Activated CD4-positive, alpha-beta T cell treated with anti-CD3 and anti-CD28 coated beads, Interleukin-2, Interleukin-6, amounts not matched to agents 100 ng/mL and 50 ng/mL, durations not matched to agents 16 hours and 8 hours (primary cell): ENCODE measurements around the gene TMEFF1.
"Not testable (repeated sequence)": the region's sequence is repeated elsewhere in the genome, so short reads cannot be mapped to it uniquely, and the experiment has no call there.

Source experiments
- DNase-seq: peaks from one replicate; pipeline ENCODE4 v3.0.0-alpha.2; 2020

Gene TMEFF1, protein sequence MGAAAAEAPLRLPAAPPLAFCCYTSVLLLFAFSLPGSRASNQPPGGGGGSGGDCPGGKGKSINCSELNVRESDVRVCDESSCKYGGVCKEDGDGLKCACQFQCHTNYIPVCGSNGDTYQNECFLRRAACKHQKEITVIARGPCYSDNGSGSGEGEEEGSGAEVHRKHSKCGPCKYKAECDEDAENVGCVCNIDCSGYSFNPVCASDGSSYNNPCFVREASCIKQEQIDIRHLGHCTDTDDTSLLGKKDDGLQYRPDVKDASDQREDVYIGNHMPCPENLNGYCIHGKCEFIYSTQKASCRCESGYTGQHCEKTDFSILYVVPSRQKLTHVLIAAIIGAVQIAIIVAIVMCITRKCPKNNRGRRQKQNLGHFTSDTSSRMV

DNA sequence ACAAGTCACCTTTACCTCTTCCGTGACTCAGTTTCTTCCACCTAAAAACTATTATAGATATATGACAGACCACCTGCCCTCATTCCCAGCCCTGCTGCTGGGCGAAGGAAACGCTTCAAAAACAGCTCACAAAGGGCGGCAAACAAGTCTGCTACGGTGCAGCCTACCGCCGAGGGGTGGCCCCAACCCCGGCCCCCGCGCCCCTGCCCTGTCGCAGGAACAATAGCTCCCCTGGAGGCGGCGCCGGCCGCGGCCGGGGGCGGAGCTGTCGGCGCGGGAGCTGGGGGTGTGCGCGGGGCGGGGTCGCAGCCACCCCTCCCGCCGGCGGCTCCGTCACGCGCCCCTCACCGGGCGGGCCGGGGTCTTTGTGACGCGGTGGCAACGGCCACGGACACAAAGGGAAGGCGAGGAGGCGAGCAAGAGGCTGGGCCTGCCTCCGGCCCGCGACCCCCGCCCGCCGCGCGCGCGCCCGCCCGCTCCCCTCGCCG, at the start of gene TMEFF1:
TSS of gene TMEFF1 (plus strand) at position 362 of the 488 bp plus-strand sequence. CDS start 396 bp downstream, outside the sequence.
- DNase-seq, result peak; percentile 49

GRCh38 chr9:100425758-100426157, 47.2 kb upstream of the TMEFF1 start:
- DNase-seq, result no peak

- no peak for DNase-seq
These were observed 46.8 kb upstream of the TMEFF1 start for GRCh38 chr9:100426189-100426529.

GRCh38 chr9:100426530-100427365, 46.2 kb upstream of the TMEFF1 start, which contains the start of gene MSANTD3:
MSANTD3 (plus strand) TSS chr9:100427143; CDS start chr9:100441939, 14,796 bp downstream.
- peak; percentile 53 for DNase-seq

GRCh38 chr9:100427366-100428263, 45.3 kb upstream of the TMEFF1 start:
- DNase-seq, result peak; percentile 36

- DNase-seq, result no peak
These were observed 43.9 kb upstream of the TMEFF1 start for GRCh38 chr9:100428871-100429654.

DNA sequence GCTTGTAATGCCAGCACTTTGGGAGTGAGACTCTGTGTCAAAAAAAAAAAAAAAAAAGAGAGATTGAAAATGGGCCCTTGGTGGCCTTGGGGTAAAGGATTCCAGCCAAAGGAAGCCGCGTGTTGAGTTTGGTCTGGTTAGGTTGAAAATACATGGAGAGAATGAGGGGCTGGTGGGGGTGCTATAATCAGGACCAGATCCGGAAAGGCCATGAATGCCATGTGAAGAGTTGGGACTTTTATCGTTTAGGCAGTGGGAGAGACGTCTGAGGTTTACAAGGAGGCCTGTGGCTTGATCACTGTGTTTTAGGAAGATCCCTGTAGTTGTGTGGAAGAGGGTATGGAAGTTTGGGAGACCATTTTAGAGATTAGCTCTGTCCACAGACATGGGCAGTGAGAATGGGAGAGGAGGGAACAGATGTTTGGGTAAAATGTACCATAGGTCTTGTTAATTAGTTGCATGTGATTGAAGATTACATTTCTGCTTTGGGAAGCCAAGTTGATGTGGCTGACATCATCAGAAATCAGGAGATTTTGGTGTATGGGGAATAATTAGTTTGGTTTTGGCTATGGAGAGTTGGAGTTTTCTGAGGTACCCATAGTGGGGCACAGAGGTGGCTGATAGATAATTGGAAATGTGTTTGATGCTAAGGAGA, 42.5 kb upstream of the TMEFF1 start:
- DNase-seq, result no peak

DNA sequence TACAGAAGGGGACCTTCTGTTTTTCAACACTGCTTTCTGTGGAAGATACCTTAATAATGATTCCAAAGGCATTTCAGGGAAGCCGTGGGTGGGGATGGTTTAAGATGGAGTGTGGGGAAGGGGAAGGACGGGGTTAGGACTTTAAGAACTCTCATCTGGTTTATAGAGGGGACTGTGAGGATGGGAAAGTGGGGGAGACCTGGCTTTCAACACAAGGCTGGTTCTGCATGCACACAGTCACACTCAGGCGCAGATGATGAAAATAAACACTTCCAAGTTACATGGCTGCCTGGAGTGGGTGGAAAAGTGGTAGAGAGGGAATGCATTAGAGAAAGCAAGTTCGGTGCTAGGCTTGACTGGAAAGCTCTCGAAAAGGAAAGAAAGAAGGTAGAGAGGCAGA, 41.1 kb upstream of the TMEFF1 start:
- DNase-seq, result no peak

DNA sequence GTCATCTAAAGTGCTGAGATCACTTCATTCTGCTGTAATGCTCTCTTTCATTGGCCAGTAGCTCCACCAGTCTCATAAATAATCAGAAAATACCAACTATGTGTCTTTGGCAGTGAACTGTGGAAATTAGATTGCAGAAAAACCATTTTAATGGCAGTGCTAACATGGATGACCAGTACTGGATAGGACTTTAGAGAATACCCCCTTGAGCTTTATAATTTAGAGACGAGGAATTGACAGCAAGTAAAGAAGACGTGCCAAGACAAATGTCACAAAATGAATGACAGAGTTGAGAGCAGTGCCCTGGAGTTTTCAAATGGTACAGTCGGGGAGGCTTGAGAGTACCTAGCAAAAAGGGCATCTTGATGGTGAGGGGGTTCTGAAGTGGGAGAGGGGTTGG, 40.2 kb upstream of the TMEFF1 start:
- DNase-seq, result no peak

- DNase-seq, result no peak
These were observed 36.4 kb upstream of the TMEFF1 start for GRCh38 chr9:100436571-100436970.

GRCh38 chr9:100437860-100438805, 34.8 kb upstream of the TMEFF1 start:
- peak; percentile 75 for DNase-seq

- no peak for DNase-seq
These were observed 32.9 kb upstream of the TMEFF1 start for GRCh38 chr9:100440071-100440470.

GRCh38 chr9:100440487-100440886, 32.5 kb upstream of the TMEFF1 start:
- DNase-seq, result not testable (repeated sequence)

DNA sequence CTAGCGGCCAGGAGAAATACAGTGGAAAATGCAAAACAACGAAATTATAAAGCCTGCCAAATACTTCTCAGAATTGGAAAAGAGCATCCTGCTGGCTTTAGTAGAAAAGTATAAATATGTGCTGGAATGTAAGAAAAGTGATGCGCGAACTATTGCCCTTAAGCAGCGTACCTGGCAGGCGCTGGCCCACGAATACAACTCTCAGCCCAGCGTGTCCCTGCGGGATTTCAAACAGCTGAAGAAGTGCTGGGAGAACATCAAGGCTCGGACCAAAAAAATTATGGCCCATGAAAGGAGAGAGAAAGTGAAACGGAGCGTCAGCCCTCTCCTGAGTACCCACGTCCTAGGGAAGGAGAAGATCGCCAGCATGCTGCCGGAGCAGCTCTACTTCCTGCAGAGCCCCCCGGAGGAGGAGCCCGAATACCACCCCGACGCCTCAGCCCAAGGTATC, 31.0 kb upstream of the TMEFF1 start:
- DNase-seq, result no peak

DNA sequence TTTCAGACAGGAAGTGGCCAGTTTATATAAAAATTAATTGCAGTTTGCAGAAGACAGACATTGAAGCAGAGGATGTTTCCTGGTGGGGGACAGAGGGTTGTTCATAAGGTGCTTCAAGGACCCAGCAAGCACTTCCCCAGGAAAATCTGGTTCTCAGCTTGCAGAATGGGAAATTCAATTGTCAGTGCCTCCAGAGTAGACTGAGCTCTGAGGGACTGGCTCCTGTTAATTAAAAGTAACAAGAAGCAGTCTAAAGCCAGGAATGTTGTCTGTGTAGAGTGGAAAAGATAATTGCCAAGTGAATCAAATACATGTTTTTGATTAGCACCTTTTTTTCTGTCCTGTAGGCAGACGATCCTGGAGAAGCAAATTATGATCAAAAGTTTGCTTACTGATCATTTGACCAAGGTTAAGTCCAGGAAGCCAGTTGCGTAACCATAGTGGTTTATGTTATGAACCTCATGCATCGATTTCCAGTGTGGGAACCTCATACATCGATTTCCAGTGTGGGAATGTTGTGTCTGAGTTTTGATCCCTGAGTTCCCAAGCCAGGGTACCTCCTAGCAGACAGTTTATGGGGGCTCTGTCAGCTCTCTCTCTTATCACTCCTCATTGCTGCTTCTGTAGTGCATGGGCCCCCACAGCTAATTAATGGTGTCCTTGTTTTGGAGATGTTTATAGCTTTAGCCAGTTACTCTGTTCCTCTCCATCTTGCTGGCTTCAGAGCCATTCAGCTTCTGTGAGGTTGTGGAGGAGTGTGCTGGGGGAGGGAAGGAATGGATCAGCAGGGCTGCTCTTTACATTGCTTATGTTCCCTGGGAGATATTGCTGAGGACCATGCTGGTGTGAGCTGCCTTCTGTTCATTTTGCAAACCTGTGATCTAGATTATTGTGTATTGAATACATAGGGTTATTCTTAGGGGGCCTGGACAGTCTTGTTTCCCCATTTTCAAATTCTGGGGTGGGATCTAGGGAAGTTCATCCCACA, 28.9 kb upstream of the TMEFF1 start:
- DNase-seq, result no peak

DNA sequence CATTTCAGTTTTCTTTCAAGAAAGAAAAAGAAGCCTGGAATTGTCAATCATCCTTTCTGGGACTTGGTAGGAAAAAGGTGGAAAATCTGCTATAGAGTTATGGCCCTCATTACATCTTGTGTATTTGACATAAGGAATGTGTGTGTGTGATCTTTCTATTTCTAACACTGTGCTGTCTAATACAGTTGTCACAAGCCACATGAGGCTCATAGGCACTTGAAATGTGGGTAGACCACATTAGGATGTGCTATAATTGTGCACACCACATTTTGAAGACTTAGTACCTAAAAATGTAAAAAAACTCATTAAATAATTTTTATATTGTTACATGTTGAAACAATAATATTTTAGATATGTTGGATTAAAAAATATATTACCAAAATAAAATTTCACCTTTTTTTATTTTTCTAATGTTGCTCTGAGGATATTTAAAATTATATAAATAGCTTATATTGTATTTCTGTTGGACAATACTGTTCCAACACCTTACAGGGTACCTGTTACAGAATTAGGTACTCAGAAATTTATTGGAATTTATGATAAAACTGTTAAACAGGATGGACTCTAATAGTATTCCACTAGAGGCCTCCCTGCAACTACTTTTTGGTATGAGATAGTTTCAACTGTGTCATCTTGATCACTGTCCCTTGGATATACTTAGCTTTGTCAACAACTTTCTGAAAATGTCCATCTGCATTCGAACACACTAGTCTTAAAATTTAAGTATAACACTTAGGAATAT, 27.6 kb upstream of the TMEFF1 start:
- no peak for DNase-seq

- DNase-seq, result no peak
These were observed 26.9 kb upstream of the TMEFF1 start for GRCh38 chr9:100445903-100446549.
